OCI-M2 (cell line): Measurements from ENCODE around the gene ARID2.

ENCODE experiments used
- DNase-seq: peaks from one replicate; lab custom pipeline; 2025; ENCODE audit not compliant: unreplicated experiment; lab: John Stamatoyannopoulos, UW

ARID2 gene

GRCh38 chr12:45729233-45730083 lies at the start of gene ARID2:
TSS of gene ARID2 (plus strand) at chr12:45729706. CDS start at chr12:45729837, 131 bp downstream.
- DNase-seq: no peak

GRCh38 chr12:45680362-45680761 lies 49.1 kb upstream of the ARID2 start:
- no peak for DNase-seq

GRCh38 chr12:45681465-45681864 lies 48.0 kb upstream of the ARID2 start:
- DNase-seq: no peak

GRCh38 chr12:45685680-45686079 lies 43.8 kb upstream of the ARID2 start:
- DNase-seq: no peak

GRCh38 chr12:45687081-45688015 lies 42.2 kb upstream of the ARID2 start:
- DNase-seq: no peak

GRCh38 chr12:45688183-45688582 lies 41.3 kb upstream of the ARID2 start:
- no peak for DNase-seq

- DNase-seq: no peak
These were observed 34.5 kb upstream of the ARID2 start for GRCh38 chr12:45695035-45695434.

- DNase-seq: no peak
These were observed 33.9 kb upstream of the ARID2 start for GRCh38 chr12:45695606-45696005.

GRCh38 chr12:45696049-45696448 lies 33.5 kb upstream of the ARID2 start:
- no peak for DNase-seq

GRCh38 chr12:45697371-45697770 lies 32.1 kb upstream of the ARID2 start:
- DNase-seq: no peak

GRCh38 chr12:45701296-45701695 lies 28.2 kb upstream of the ARID2 start:
- no peak for DNase-seq

GRCh38 chr12:45703942-45704341 lies 25.6 kb upstream of the ARID2 start:
- DNase-seq: no peak

- no peak for DNase-seq
These were observed 24.5 kb upstream of the ARID2 start for GRCh38 chr12:45704968-45705367.

- DNase-seq: no peak
These were observed 24.1 kb upstream of the ARID2 start for GRCh38 chr12:45705404-45705803.

- DNase-seq: no peak
These were observed 22.2 kb upstream of the ARID2 start for GRCh38 chr12:45707241-45707857.

GRCh38 chr12:45708363-45708762 lies 21.1 kb upstream of the ARID2 start:
- no peak for DNase-seq

GRCh38 chr12:45708901-45709300 lies 20.6 kb upstream of the ARID2 start:
- no peak for DNase-seq

GRCh38 chr12:45712319-45712718 lies 17.2 kb upstream of the ARID2 start:
- DNase-seq: no peak

GRCh38 chr12:45713078-45713477 lies 16.4 kb upstream of the ARID2 start:
- DNase-seq: no peak

GRCh38 chr12:45718306-45718705 lies 11.2 kb upstream of the ARID2 start:
- DNase-seq: no peak

- DNase-seq: no peak
These were observed 9.4 kb upstream of the ARID2 start for GRCh38 chr12:45720069-45720468.
